H1 (cell line): Measurements from ENCODE around the gene AATK. TPM values are rescaled to one million over a fixed set of nuclear protein-coding genes. Genes with fewer than 3 reads are reported as not detected.

Experiments used
- CTCF ChIA-PET: fragments of 300-600 bp; sonication (Branson Sonifier 250); formaldehyde crosslinking; loops from one replicate; lab custom pipeline; 2021; ENCODE audit not compliant: partially characterized antibody; lab: Charles Lee
- POLR2A ChIA-PET: fragments of 300-600 bp; sonication (Branson Sonifier 250); formaldehyde crosslinking; loops from one replicate; lab custom pipeline; 2021; ENCODE audit warnings: inconsistent platforms; ENCODE audit not compliant: partially characterized antibody; lab: Charles Lee
- DNase-seq, 2 experiments: peaks; one replicate each; pipeline versions ENCODE4 v3.0.0 to v3.0.0-alpha.2; 2010 to 2022; ENCODE audit warnings: low spot score in 2 of 2, low read depth in 1 of 2, mixed read lengths in 1 of 2
- FAIRE-seq: peaks from 2 replicates; lab custom pipeline; 2011; peaks lifted over from hg19 to GRCh38; lab: Jason Lieb, UNC
- H2AFZ ChIP-seq: 2 replicates; pipeline ENCODE4 v1.8.1; 2012; ENCODE audit warnings: low read length, inconsistent platforms
- H2AK5ac ChIP-seq: 2 replicates; pipeline ENCODE4 v1.6.1; 2013; ENCODE audit warnings: low read depth, low read length
- H2BK120ac ChIP-seq: replicated peaks from 2 replicates; pipeline ENCODE3; 2013; ENCODE audit warnings: low read depth, low read length, inconsistent platforms
- H2BK12ac ChIP-seq: 2 replicates; pipeline ENCODE4 v1.6.1; 2013; ENCODE audit warnings: low read depth, low read length
- H2BK15ac ChIP-seq: 2 replicates; pipeline ENCODE4 v1.6.1; 2013; ENCODE audit warnings: low read length
- H2BK20ac ChIP-seq: 2 replicates; pipeline ENCODE4 v1.6.1; 2013; ENCODE audit warnings: low read length
- H2BK5ac ChIP-seq: 2 replicates; pipeline ENCODE4 v1.6.1; 2013; ENCODE audit warnings: low read depth, low read length
- H3K14ac ChIP-seq: 2 replicates; pipeline ENCODE4 v1.6.1; 2013; ENCODE audit warnings: inconsistent platforms; ENCODE audit not compliant: insufficient read length
- H3K18ac ChIP-seq: 2 replicates; pipeline ENCODE4 v1.6.1; 2013; ENCODE audit warnings: low read length; ENCODE audit errors: extremely low read depth
- H3K23ac ChIP-seq: 2 replicates; pipeline ENCODE4 v1.6.1; 2013; ENCODE audit warnings: inconsistent platforms; ENCODE audit not compliant: insufficient read length
- H3K23me2 ChIP-seq: 2 replicates; pipeline ENCODE4 v1.6.1; 2013; ENCODE audit warnings: low read depth, low read length
- H3K27ac ChIP-seq: 2 replicates; pipeline ENCODE4 v1.6.1; 2011; ENCODE audit warnings: low read depth, low read length, inconsistent platforms
- H3K27me3 ChIP-seq, 4 experiments: replicated peaks in 1 of 4; 1 replicate in 1 of 4; 2 replicates in 3 of 4; pipeline versions ENCODE4 v1.6.1 to v1.8.1; 2011 to 2013; ENCODE audit warnings: low read length in 3 of 4, mild to moderate bottlenecking in 3 of 4, inconsistent platforms in 2 of 4, mixed read lengths in 2 of 4, moderate library complexity in 1 of 4; ENCODE audit not compliant: control insufficient read depth in 3 of 4, insufficient read depth in 3 of 4; ENCODE audit errors: extremely low read depth in 1 of 4
- H3K36me3 ChIP-seq, 4 experiments: 2 replicates each; pipeline versions ENCODE4 v1.6.1 to v1.8.1; 2011 to 2013; ENCODE audit warnings: mild to moderate bottlenecking in 4 of 4, low read length in 3 of 4, moderate library complexity in 2 of 4, control low read depth in 1 of 4, inconsistent platforms in 1 of 4; ENCODE audit not compliant: insufficient read depth in 4 of 4, control insufficient read depth in 2 of 4
- H3K4ac ChIP-seq: replicated peaks from 2 replicates; pipeline ENCODE3; 2013; ENCODE audit warnings: low read length, low read depth, mixed read lengths, inconsistent platforms; ENCODE audit not compliant: insufficient read length
- H3K4me1 ChIP-seq, 4 experiments: replicated peaks in 1 of 4; 1 replicate in 1 of 4; 2 replicates in 3 of 4; pipeline versions ENCODE4 v1.6.1 to v1.8.1; 2011 to 2013; ENCODE audit warnings: low read length in 3 of 4, inconsistent platforms in 2 of 4, mixed read lengths in 1 of 4; ENCODE audit not compliant: insufficient read depth in 4 of 4, control insufficient read depth in 3 of 4
- H3K4me2 ChIP-seq, 2 experiments: 2 replicates each; pipeline versions ENCODE4 v1.6.1 to v1.8.1; 2011 to 2013; ENCODE audit warnings: low read depth in 2 of 2, low read length in 2 of 2, control low read depth in 1 of 2, inconsistent platforms in 1 of 2, mild to moderate bottlenecking in 1 of 2; ENCODE audit not compliant: insufficient read depth in 1 of 2
- H3K4me3 ChIP-seq, 4 experiments: fragments of 200-600, 300-600 bp in 1 of 4; sonication (generic), shearing (Covaris generic), sonication (Bioruptor Twin) in 1 of 4; 2 replicates each; pipeline versions ENCODE4 v1.5.1 to v1.8.1; 2011 to 2016; ENCODE audit warnings: low read length in 4 of 4, low read depth in 3 of 4, control low read depth in 2 of 4, inconsistent platforms in 2 of 4, mild to moderate bottlenecking in 2 of 4, mixed read lengths in 1 of 4, moderate library complexity in 1 of 4; ENCODE audit not compliant: insufficient read depth in 2 of 4; ENCODE audit errors: extremely low read depth in 1 of 4
- H3K56ac ChIP-seq: replicated peaks from 2 replicates; pipeline ENCODE3; 2013; ENCODE audit warnings: low read depth, mild to moderate bottlenecking, mixed read lengths, low read length, inconsistent platforms; ENCODE audit not compliant: insufficient read length
- H3K79me1 ChIP-seq: 2 replicates; pipeline ENCODE4 v1.6.1; 2013; ENCODE audit warnings: low read depth, low read length, control low read depth
- H3K79me2 ChIP-seq, 2 experiments: 2 replicates each; pipeline versions ENCODE4 v1.6.1 to v1.8.1; 2012 to 2013; ENCODE audit warnings: low read length in 2 of 2, mild to moderate bottlenecking in 2 of 2, inconsistent platforms in 1 of 2; ENCODE audit not compliant: insufficient read depth in 2 of 2, control insufficient read depth in 1 of 2
- H3K9ac ChIP-seq, 4 experiments: replicated peaks in 1 of 4; 1 replicate in 1 of 4; 2 replicates in 3 of 4; pipeline versions ENCODE4 v1.6.1 to v1.8.1; 2011 to 2013; ENCODE audit warnings: low read depth in 3 of 4, low read length in 3 of 4, control low read depth in 2 of 4, mild to moderate bottlenecking in 2 of 4, moderate library complexity in 2 of 4, inconsistent platforms in 1 of 4; ENCODE audit errors: extremely low read depth in 1 of 4
- H3K9me3 ChIP-seq, 2 experiments: 2 replicates each; pipeline versions ENCODE4 v1.6.1 to v1.8.1; 2012 to 2013; ENCODE audit warnings: mild to moderate bottlenecking in 2 of 2, moderate library complexity in 2 of 2, control low read depth in 1 of 2, inconsistent platforms in 1 of 2, low read depth in 1 of 2, low read length in 1 of 2, mixed read lengths in 1 of 2; ENCODE audit not compliant: insufficient read depth in 2 of 2
- H4K20me1 ChIP-seq, 2 experiments: replicated peaks in 1 of 2; 2 replicates each; pipeline versions ENCODE3 to v1.8.1; 2011 to 2013; ENCODE audit warnings: inconsistent platforms in 2 of 2, low read length in 2 of 2, mild to moderate bottlenecking in 1 of 2; ENCODE audit not compliant: insufficient read depth in 2 of 2, control insufficient read depth in 1 of 2
- H4K5ac ChIP-seq: 2 replicates; pipeline ENCODE4 v1.6.1; 2013; ENCODE audit warnings: low read length, low read depth, mixed read lengths, inconsistent platforms; ENCODE audit not compliant: insufficient read length
- H4K8ac ChIP-seq: 2 replicates; pipeline ENCODE4 v1.8.0; 2013; ENCODE audit warnings: mild to moderate bottlenecking, moderate library complexity, low read length, inconsistent platforms; ENCODE audit not compliant: insufficient read depth; ENCODE audit errors: extremely low read depth
- H4K91ac ChIP-seq: replicated peaks from 2 replicates; pipeline ENCODE3; 2013; ENCODE audit warnings: low read length, mixed read lengths, inconsistent platforms; ENCODE audit not compliant: insufficient read length
- CBX5 ChIP-seq: fragments of 300-800, 300-1000 bp; sonication (generic); IDR thresholded peaks from 2 replicates; pipeline ENCODE4 v1.7.1; 2016; ENCODE audit warnings: antibody characterized with exemption, low read length, low read depth
- CTCF ChIP-seq, 3 experiments: IDR thresholded peaks; 1 replicate in 2 of 3; 2 replicates in 1 of 3; pipeline versions ENCODE4 v1.5.1 to v1.6.1; 2011; ENCODE audit warnings: low read length in 3 of 3, mild to moderate bottlenecking in 3 of 3, inconsistent platforms in 2 of 3, low read depth in 1 of 3, moderate library complexity in 1 of 3; ENCODE audit not compliant: insufficient read depth in 1 of 3; ENCODE audit errors: control extremely low read depth in 1 of 3
- JUN ChIP-seq: IDR thresholded peaks from 2 replicates; pipeline ENCODE4 v1.6.1; 2011; ENCODE audit warnings: low read depth, mild to moderate bottlenecking, improper control_type of control experiment, low read length
- KDM4A ChIP-seq: IDR thresholded peaks from one replicate; pipeline ENCODE4 v1.7.1; 2012; ENCODE audit warnings: low read depth, mild to moderate bottlenecking, moderate library complexity, low read length, inconsistent platforms; ENCODE audit not compliant: severe bottlenecking
- MAX ChIP-seq: IDR thresholded peaks from 2 replicates; pipeline ENCODE4 v1.6.1; 2012; ENCODE audit warnings: inconsistent platforms
- POU5F1 ChIP-seq: IDR thresholded peaks from 2 replicates; pipeline ENCODE4 v1.6.1; 2011; ENCODE audit warnings: low read depth, mild to moderate bottlenecking, low read length, moderate library complexity
- SUZ12 ChIP-seq: fragments of 200-600 bp; sonication (generic); IDR thresholded peaks from 2 replicates; pipeline ENCODE4 v1.6.1; 2012; ENCODE audit warnings: mild to moderate bottlenecking, inconsistent platforms, low read length, moderate library complexity, mixed read lengths
- TAF7 ChIP-seq: optimal IDR thresholded peaks from 2 replicates; pipeline ENCODE3; 2011; ENCODE audit warnings: low read depth, mild to moderate bottlenecking, inconsistent platforms, low read length, moderate library complexity, borderline replicate concordance
- USF2 ChIP-seq: IDR thresholded peaks from 2 replicates; pipeline ENCODE4 v1.6.1; 2011; ENCODE audit warnings: low read length, improper control_type of control experiment
- ZNF274 ChIP-seq: IDR thresholded peaks from 2 replicates; pipeline ENCODE4 v1.7.0; 2012; ENCODE audit warnings: low read length, borderline replicate concordance; ENCODE audit errors: extremely low read depth
- WGBS, 2 experiments: shearing (Covaris generic) in 1 of 2; methylation state at CpG; one replicate each; pipeline versions ENCODE4 v1.1.6 to v1.1.7; 2013 to 2015; ENCODE audit warnings: low lambda C conversion rate in 2 of 2, mixed read lengths in 2 of 2, inconsistent platforms in 1 of 2, low coverage in 1 of 2, missing lambda C conversion rate in 1 of 2; ENCODE audit not compliant: insufficient replicate concordance in 2 of 2, insufficient coverage in 1 of 2, insufficient read length in 1 of 2; ENCODE audit errors: extremely low coverage in 1 of 2, missing lambda C conversion rate in 1 of 2; 5-methylcytosine and 5-hydroxymethylcytosine counted together
- polyA plus RNA-seq, 7 experiments: library from polyadenylated mRNA; depleted of rRNA in 3 of 7; stranded (reverse) in 5 of 7; unstranded in 2 of 7; fragments of >200 nt in 5 of 7; fragments of 200-250 nt in 2 of 7; gene quantifications; 1 replicate in 5 of 7; 2 replicates in 1 of 7; 4 replicates in 1 of 7; pipeline versions ENCODE4 v1.2.1 to v1.2.3, GENCODE V29; 2011 to 2013; ENCODE audit warnings: missing spikeins in 2 of 7, mixed read lengths in 2 of 7
- total RNA-seq: library from RNA; stranded (reverse); fragmentation: NEBNext Ultra II Directional; extraction: Animal tissue kit (Norgen Biotek cat#: 25700); gene quantifications from 2 replicates; pipeline ENCODE4 v1.2.1, GENCODE V29; 2021

AATK gene
- total and polyA plus RNA-seq, 2 of the 8 experiments (the other 6 are each of a cell fraction or from before 2014, with no cell fraction given), result 1.7 to 3.5 TPM

GRCh38 chr17:81132197-81132540 lies 33.9 kb downstream of the AATK start:
- DNase-seq (no peak), FAIRE-seq (no peak)
- Histone ChIP-seq H4K8ac (no peak overlapping the region), H2BK15ac (no peak overlapping the region), H3K9me3 (no peaks in the 10 kb centered on the region), H3K9ac (no peak overlapping the region; a peak in 2 of 7 replicates), H4K20me1 (peaks cover 0 to 2% of the 10 kb centered on the region in 2 experiments), H3K79me1 (no peaks in the 10 kb centered on the region), H2AK5ac (no peak overlapping the region), H4K5ac (no peak overlapping the region), H4K91ac (no peak overlapping the region), H3K4me1 (peaks cover 0 to 9% (median 4%) of the 10 kb centered on the region in 4 experiments; a peak in 3 of 7 replicates), H3K4ac (no peak overlapping the region), H2BK5ac (no peak overlapping the region), H2AFZ (no peak overlapping the region), H3K27me3 (no peaks in the 10 kb centered on the region), H3K23ac (no peak overlapping the region), H3K27ac (no peak overlapping the region), H3K18ac (no peak overlapping the region; the same call in 1 of the 2 replicates), H3K4me3 (no peak overlapping the region), H3K23me2 (no peaks in the 10 kb centered on the region), H2BK120ac (no peak overlapping the region), H3K79me2 (no peaks in the 10 kb centered on the region), H3K36me3 (no peaks in the 10 kb centered on the region), H3K14ac (no peak overlapping the region), H2BK20ac (no peak overlapping the region), H2BK12ac (no peak overlapping the region), H3K4me2 (no peak overlapping the region), H3K56ac (no peak overlapping the region)
- WGBS, 2 experiments, result 83% methylated on average over 2 of the region's 11 CpGs; no CpG with 5 or more reads in 1 of the 2 experiments
- ChIA-PET POLR2A (interaction anchor here (1.2 to 1.7 kb wide), 2 partner anchors 11 to 110 kb away, joined by 3 to 4 read pairs; no protein-coding TSS in a partner anchor), CTCF (interaction anchor here (0.7 to 1.8 kb wide), 4 partner anchors 12 to 58 kb away, joined by 3 to 5 read pairs (median 4); no protein-coding TSS in a partner anchor)
- TF ChIP-seq SUZ12 (no peak), USF2 (no peak), TAF7 (no peak), ZNF274 (no peak), POU5F1 (no peak), CBX5 (no peak), JUN (no peak), KDM4A (no peak), CTCF (IDR thresholded peaks at IDR 0.05; ENCODE audit: control extremely low read depth in 1 of 3, insufficient read depth in 1 of 3, low read depth in 1 of 3, low read length in 3 of 3) (no peak), MAX (no peak)
